IPS-15b (cell line): Measurements from ENCODE around the gene MYH13.

Experiments
- H3K27me3 ChIP-seq: one replicate; pipeline ENCODE4 v1.6.1; 2013; ENCODE audit warnings: low read length; ENCODE audit not compliant: control insufficient read depth, insufficient read depth
- H3K36me3 ChIP-seq: one replicate; pipeline ENCODE4 v1.6.1; 2013; ENCODE audit warnings: low read length; ENCODE audit not compliant: control insufficient read depth, insufficient read depth
- H3K4me1 ChIP-seq: one replicate; pipeline ENCODE4 v1.6.1; 2013; ENCODE audit warnings: mild to moderate bottlenecking, low read length; ENCODE audit not compliant: control insufficient read depth, insufficient read depth
- H3K4me3 ChIP-seq: one replicate; pipeline ENCODE4 v1.5.1; 2013; ENCODE audit warnings: low read depth, low read length
- H3K9ac ChIP-seq: one replicate; pipeline ENCODE4 v1.6.1; 2013; ENCODE audit warnings: low read depth, mild to moderate bottlenecking, low read length
- H3K9me3 ChIP-seq: one replicate; pipeline ENCODE4 v1.6.1; 2013; ENCODE audit warnings: mild to moderate bottlenecking, low read length; ENCODE audit not compliant: control insufficient read depth, insufficient read depth

The MYH13 gene

GRCh38 chr17:10316801-10317542 is 55.8 kb downstream of the MYH13 start:
- H3K4me3 ChIP-seq, result no peak overlapping the region
- H3K9me3 ChIP-seq, result no peaks in the 10 kb centered on the region
- peaks cover 2% of the 10 kb centered on the region for H3K27me3 ChIP-seq
- no peak overlapping the region for H3K9ac ChIP-seq
- no peaks in the 10 kb centered on the region for H3K4me1 ChIP-seq
- no peaks in the 10 kb centered on the region for H3K36me3 ChIP-seq

- Histone ChIP-seq H3K36me3 (no peaks in the 10 kb centered on the region), H3K27me3 (peaks cover 2% of the 10 kb centered on the region), H3K9me3 (no peaks in the 10 kb centered on the region), H3K4me1 (no peaks in the 10 kb centered on the region), H3K9ac (no peak overlapping the region), H3K4me3 (no peak overlapping the region)
Measured at GRCh38 chr17:10314329-10314728, 58.5 kb downstream of the MYH13 start.

- no peaks in the 10 kb centered on the region for H3K36me3 ChIP-seq
- no peaks in the 10 kb centered on the region for H3K4me1 ChIP-seq
- no peak overlapping the region for H3K9ac ChIP-seq
- no peak overlapping the region for H3K4me3 ChIP-seq
- no peaks in the 10 kb centered on the region for H3K9me3 ChIP-seq
- no peaks in the 10 kb centered on the region for H3K27me3 ChIP-seq
Measured at GRCh38 chr17:10313037-10313672, 59.7 kb downstream of the MYH13 start.

GRCh38 chr17:10311131-10311530 is 61.7 kb downstream of the MYH13 start:
- Histone ChIP-seq H3K9ac (no peak overlapping the region), H3K27me3 (no peaks in the 10 kb centered on the region), H3K4me1 (no peaks in the 10 kb centered on the region), H3K36me3 (no peaks in the 10 kb centered on the region), H3K9me3 (no peaks in the 10 kb centered on the region), H3K4me3 (no peak overlapping the region)

- no peak overlapping the region for H3K9ac ChIP-seq
- H3K36me3 ChIP-seq, result no peaks in the 10 kb centered on the region
- no peaks in the 10 kb centered on the region for H3K27me3 ChIP-seq
- no peaks in the 10 kb centered on the region for H3K9me3 ChIP-seq
- H3K4me3 ChIP-seq, result no peak overlapping the region
- peaks cover 5% of the 10 kb centered on the region for H3K4me1 ChIP-seq
Measured at GRCh38 chr17:10309003-10309974, 63.5 kb downstream of the MYH13 start.

- Histone ChIP-seq H3K27me3 (no peaks in the 10 kb centered on the region), H3K4me3 (no peak overlapping the region), H3K9me3 (no peaks in the 10 kb centered on the region)
Measured at GRCh38 chr17:10306585-10306984, 66.2 kb downstream of the MYH13 start.

GRCh38 chr17:10305398-10305797 is 67.4 kb downstream of the MYH13 start:
- no peaks in the 10 kb centered on the region for H3K9me3 ChIP-seq
- no peak overlapping the region for H3K4me3 ChIP-seq
- H3K4me1 ChIP-seq, result peaks cover 5% of the 10 kb centered on the region
- H3K9ac ChIP-seq, result no peak overlapping the region
- no peaks in the 10 kb centered on the region for H3K36me3 ChIP-seq
- no peaks in the 10 kb centered on the region for H3K27me3 ChIP-seq

More at GRCh38 chr17:10306585-10306984, 66.2 kb downstream of the MYH13 start:
- H3K36me3 ChIP-seq, result no peaks in the 10 kb centered on the region
- H3K4me1 ChIP-seq, result peaks cover 5% of the 10 kb centered on the region
- no peak overlapping the region for H3K9ac ChIP-seq

GRCh38 chr17:10304758-10305300 is 68.0 kb downstream of the MYH13 start:
- no peaks in the 10 kb centered on the region for H3K36me3 ChIP-seq
- no peaks in the 10 kb centered on the region for H3K9me3 ChIP-seq
- no peak overlapping the region for H3K4me3 ChIP-seq
- H3K27me3 ChIP-seq, result no peaks in the 10 kb centered on the region
- H3K4me1 ChIP-seq, result peaks cover 5% of the 10 kb centered on the region
- H3K9ac ChIP-seq, result no peak overlapping the region

GRCh38 chr17:10297691-10298090 is 75.1 kb downstream of the MYH13 start:
- Histone ChIP-seq H3K27me3 (no peaks in the 10 kb centered on the region), H3K9ac (no peak overlapping the region), H3K4me3 (no peak overlapping the region), H3K9me3 (no peaks in the 10 kb centered on the region), H3K36me3 (no peaks in the 10 kb centered on the region), H3K4me1 (no peaks in the 10 kb centered on the region)

GRCh38 chr17:10295728-10296343 is 77.0 kb downstream of the MYH13 start:
- Histone ChIP-seq H3K4me3 (no peak overlapping the region), H3K36me3 (no peaks in the 10 kb centered on the region)

GRCh38 chr17:10294180-10294579 is 78.6 kb downstream of the MYH13 start:
- Histone ChIP-seq H3K4me1 (peaks cover 4% of the 10 kb centered on the region), H3K9me3 (no peaks in the 10 kb centered on the region), H3K27me3 (no peaks in the 10 kb centered on the region), H3K36me3 (no peaks in the 10 kb centered on the region), H3K4me3 (no peak overlapping the region), H3K9ac (no peak overlapping the region)

More at GRCh38 chr17:10295728-10296343, 77.0 kb downstream of the MYH13 start:
- Histone ChIP-seq H3K9ac (no peak overlapping the region), H3K9me3 (no peaks in the 10 kb centered on the region), H3K4me1 (peaks cover 4% of the 10 kb centered on the region), H3K27me3 (no peaks in the 10 kb centered on the region)
